ENCODE results near the gene RILPL1.
"Not testable (repeated sequence)": the region's sequence is repeated elsewhere in the genome, so short reads cannot be mapped to it uniquely, and the experiment has no call there.

The RILPL1 gene

GRCh38 chr12:123531091-123531490 lies 2.4 kb downstream of the RILPL1 start:
- FAIRE-seq (no peak), DNase-seq (ENCODE audit: insufficient read length, low spot score) (no peak)

- no peak for DNase-seq (ENCODE audit: insufficient read length, low spot score)
- no peak for FAIRE-seq
Observed at GRCh38 chr12:123530668-123531067, 2.9 kb downstream of the RILPL1 start.

GRCh38 chr12:123529686-123530085 lies 3.8 kb downstream of the RILPL1 start:
- FAIRE-seq (no peak), DNase-seq (ENCODE audit: insufficient read length, low spot score) (no peak)

GRCh38 chr12:123528858-123529257 lies 4.7 kb downstream of the RILPL1 start:
- FAIRE-seq (no peak), DNase-seq (ENCODE audit: insufficient read length, low spot score) (no peak)

GRCh38 chr12:123526542-123527080 lies 6.9 kb downstream of the RILPL1 start:
- DNase-seq (ENCODE audit: insufficient read length, low spot score) (no peak), FAIRE-seq (no peak)

GRCh38 chr12:123524378-123524777 lies 9.1 kb downstream of the RILPL1 start:
- DNase-seq (ENCODE audit: insufficient read length, low spot score): no peak
- no peak for FAIRE-seq

- DNase-seq (ENCODE audit: insufficient read length, low spot score) (no peak), FAIRE-seq (no peak)
Observed at GRCh38 chr12:123523518-123523917, 10.0 kb downstream of the RILPL1 start.

GRCh38 chr12:123522164-123522563 lies 11.4 kb downstream of the RILPL1 start:
- FAIRE-seq: no peak

GRCh38 chr12:123520567-123521474 lies 12.7 kb downstream of the RILPL1 start:
- no peak for DNase-seq (ENCODE audit: insufficient read length, low spot score)

More at GRCh38 chr12:123522164-123522563, 11.4 kb downstream of the RILPL1 start:
- no peak for DNase-seq (ENCODE audit: insufficient read length, low spot score)

GRCh38 chr12:123519141-123520001 lies 14.1 kb downstream of the RILPL1 start:
- no peak for DNase-seq (ENCODE audit: insufficient read length, low spot score)
- FAIRE-seq: no peak

More at GRCh38 chr12:123520567-123521474, 12.7 kb downstream of the RILPL1 start:
- no peak for FAIRE-seq

- DNase-seq (ENCODE audit: insufficient read length, low spot score): no peak
Observed at GRCh38 chr12:123516216-123516780, 17.2 kb downstream of the RILPL1 start.

GRCh38 chr12:123514582-123515221 lies 18.8 kb downstream of the RILPL1 start:
- not testable (repeated sequence) for DNase-seq (ENCODE audit: insufficient read length, low spot score); FAIRE-seq

More at GRCh38 chr12:123516216-123516780, 17.2 kb downstream of the RILPL1 start:
- no peak for FAIRE-seq

- DNase-seq (ENCODE audit: insufficient read length, low spot score) (no peak), FAIRE-seq (no peak)
Observed at GRCh38 chr12:123513805-123514204, 19.7 kb downstream of the RILPL1 start.

GRCh38 chr12:123512838-123513665 lies 20.5 kb downstream of the RILPL1 start:
- DNase-seq (ENCODE audit: insufficient read length, low spot score) (no peak), FAIRE-seq (no peak)

- FAIRE-seq (no peak), DNase-seq (ENCODE audit: insufficient read length, low spot score) (no peak)
Observed at GRCh38 chr12:123506843-123507236, 26.7 kb downstream of the RILPL1 start.

GRCh38 chr12:123506059-123506842 lies 27.3 kb downstream of the RILPL1 start:
- FAIRE-seq (no peak), DNase-seq (ENCODE audit: insufficient read length, low spot score) (no peak)

GRCh38 chr12:123502163-123502704 lies 31.3 kb downstream of the RILPL1 start:
- no peak for FAIRE-seq
- DNase-seq (ENCODE audit: insufficient read length, low spot score): no peak

- DNase-seq (ENCODE audit: insufficient read length, low spot score): no peak
- no peak for FAIRE-seq
Observed at GRCh38 chr12:123499332-123499731, 34.2 kb downstream of the RILPL1 start.
